Measurements from ENCODE around the gene HSD3B7. TPM values are rescaled to one million over a fixed set of nuclear protein-coding genes. Genes with fewer than 3 reads are reported as not detected.

Gene HSD3B7
- polyA plus RNA-seq, 3 donors = 23.3 to 31.2 (median 26.8) TPM

GRCh38 chr16:31033709-31034492, 48.9 kb downstream of the HSD3B7 start:
- peak overlapping the region; percentile 11 for H3K27ac ChIP-seq (ENCODE audit: low read depth, low read length)
- WGBS, 3 donors = 0 to 1% (median 0%) methylated on average over 47 of the region's 47 CpGs

DNA sequence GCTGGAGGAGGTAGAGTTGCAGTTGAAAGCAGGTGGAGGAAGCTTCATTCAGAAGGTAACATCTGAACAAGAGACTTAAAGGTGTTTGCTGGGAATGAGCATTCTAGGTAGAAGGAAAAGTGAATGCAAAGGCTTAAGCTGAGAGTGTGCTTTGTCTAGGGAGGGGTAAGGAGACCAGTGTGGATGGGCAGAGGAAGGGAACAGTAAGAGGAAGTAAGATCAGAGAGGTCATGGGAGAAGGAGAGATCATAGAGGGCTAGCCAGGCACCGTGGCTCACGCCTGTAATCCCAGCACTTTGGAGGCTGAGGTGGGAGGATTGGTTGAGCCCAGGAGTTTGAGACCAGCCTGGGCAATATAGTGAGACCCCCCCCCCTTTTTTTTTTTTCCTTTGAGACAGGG, 51.7 kb downstream of the HSD3B7 start:
- no peak overlapping the region for H3K27ac ChIP-seq (ENCODE audit: low read depth, low read length)
- 45 to 64% (median 55%) methylated on average over 2 of the region's 2 CpGs for WGBS, 3 donors

Other genes with a start within 250 kb of the HSD3B7 start
- 10 to 100 TPM; 11.8 to 22.0 (median 15.2) TPM for gene PHKG2, start 236.8 kb upstream of the HSD3B7 start, polyA plus RNA-seq
- gene CFAP119, start 223.1 kb upstream of the HSD3B7 start, polyA plus RNA-seq = 1 to 10 TPM; 1.5 to 3.8 (median 1.6) TPM
- 10 to 100 TPM; 26.3 to 65.7 (median 39.7) TPM for gene RNF40, start 222.9 kb upstream of the HSD3B7 start, polyA plus RNA-seq
- gene ZNF629, start 198.0 kb upstream of the HSD3B7 start, polyA plus RNA-seq = 1 to 10 TPM; 3.4 to 6.2 (median 5.6) TPM
- 10 to 100 TPM; 11.8 to 52.1 (median 22.0) TPM for gene BCL7C, start 91.1 kb upstream of the HSD3B7 start, polyA plus RNA-seq
- 1 to 10 TPM; 1.9 to 9.2 (median 5.8) TPM for gene CTF1, start 88.6 kb upstream of the HSD3B7 start, polyA plus RNA-seq
- 1 to 10 TPM; 3.6 to 9.1 (median 5.3) TPM for gene FBXL19, start 61.6 kb upstream of the HSD3B7 start, polyA plus RNA-seq
- 10 to 100 TPM; 11.3 to 16.3 (median 14.6) TPM for gene ORAI3, start 36.1 kb upstream of the HSD3B7 start, polyA plus RNA-seq
- gene SETD1A, start 27.5 kb upstream of the HSD3B7 start, polyA plus RNA-seq = 10 to 100 TPM in 2 of 3 donors, 1 to 10 TPM in 1; 5.1 to 13.0 (median 10.8) TPM
- gene STX1B, start 25.4 kb downstream of the HSD3B7 start, polyA plus RNA-seq = under 1 TPM; 0.11 to 0.98 (median 0.18) TPM
- 10 to 100 TPM; 31.8 to 83.0 (median 66.8) TPM for gene STX4, start 48.4 kb downstream of the HSD3B7 start, polyA plus RNA-seq
- 1 to 10 TPM; 3.3 to 7.1 (median 6.3) TPM for gene ZNF668, start 89.0 kb downstream of the HSD3B7 start, polyA plus RNA-seq
- 1 to 10 TPM; 4.8 to 5.2 (median 5.2) TPM for gene ZNF646, start 89.2 kb downstream of the HSD3B7 start, polyA plus RNA-seq
- 1 to 10 TPM in 1 of 3 donors, under 1 TPM in 2; 0.45 to 2.4 (median 0.88) TPM for gene PRSS53, start 103.7 kb downstream of the HSD3B7 start, polyA plus RNA-seq
- gene VKORC1, start 109.6 kb downstream of the HSD3B7 start, polyA plus RNA-seq = 100 to 1,000 TPM; 106 to 132 (median 113) TPM
- gene BCKDK, start 123.2 kb downstream of the HSD3B7 start, polyA plus RNA-seq = 10 to 100 TPM; 31.4 to 79.6 (median 45.4) TPM
- 10 to 100 TPM; 37.6 to 41.5 (median 39.9) TPM for gene KAT8, start 132.5 kb downstream of the HSD3B7 start, polyA plus RNA-seq
- gene PRSS8, start 150.5 kb downstream of the HSD3B7 start, polyA plus RNA-seq = 100 to 1,000 TPM in 1 of 3 donors, 10 to 100 TPM in 1, 1 to 10 TPM in 1; 1.3 to 159 (median 11.2) TPM
- gene PRSS36, start 164.9 kb downstream of the HSD3B7 start, polyA plus RNA-seq = 1 to 10 TPM; 2.4 to 3.8 (median 3.4) TPM
- 100 to 1,000 TPM in 2 of 3 donors, 10 to 100 TPM in 1; 79.6 to 236 (median 213) TPM for gene FUS, start 194.9 kb downstream of the HSD3B7 start, polyA plus RNA-seq
- gene PYCARD, start 217.6 kb downstream of the HSD3B7 start, polyA plus RNA-seq = 10 to 100 TPM; 12.2 to 50.5 (median 25.8) TPM
- gene TRIM72, start 228.9 kb downstream of the HSD3B7 start, polyA plus RNA-seq = under 1 TPM; 0.09 to 0.12 (median 0.11) TPM
- not detected for gene PYDC1, start 231.9 kb downstream of the HSD3B7 start, polyA plus RNA-seq